Ishikawa (cell line): ENCODE measurements around the gene CFD.

Experiments used
- CEBPB ChIP-seq: IDR thresholded peaks from 2 replicates; pipeline ENCODE4 v1.6.1; 2012
- CREB1 ChIP-seq: IDR thresholded peaks from 2 replicates; pipeline ENCODE4 v1.6.1; 2012; ENCODE audit warnings: low read depth
- EGR1 ChIP-seq: IDR thresholded peaks from 2 replicates; pipeline ENCODE4 v1.6.1; 2012
- EP300 ChIP-seq: IDR thresholded peaks from 2 replicates; pipeline ENCODE4 v1.6.1; 2012; ENCODE audit warnings: borderline replicate concordance
- FOXM1 ChIP-seq: IDR thresholded peaks from 2 replicates; pipeline ENCODE4 v1.6.1; 2012; ENCODE audit warnings: low read depth, borderline replicate concordance
- NFIC ChIP-seq: IDR thresholded peaks from 2 replicates; pipeline ENCODE4 v1.6.1; 2012
- RAD21 ChIP-seq: IDR thresholded peaks from 2 replicates; pipeline ENCODE4 v1.6.1; 2012; ENCODE audit warnings: low read depth
- TAF1 ChIP-seq: IDR thresholded peaks from 2 replicates; pipeline ENCODE4 v1.6.1; 2012; ENCODE audit warnings: low read depth, mild to moderate bottlenecking
- TCF12 ChIP-seq: IDR thresholded peaks from 2 replicates; pipeline ENCODE4 v1.6.1; 2012; ENCODE audit warnings: low read depth
- TEAD4 ChIP-seq: IDR thresholded peaks from 2 replicates; pipeline ENCODE4 v1.6.1; 2012
- USF1 ChIP-seq: IDR thresholded peaks from 2 replicates; pipeline ENCODE4 v1.6.1; 2012
- YY1 ChIP-seq: IDR thresholded peaks from 2 replicates; pipeline ENCODE4 v1.6.1; 2012; ENCODE audit warnings: low read depth
- ZBTB7A ChIP-seq: IDR thresholded peaks from 2 replicates; pipeline ENCODE4 v1.6.1; 2012; ENCODE audit warnings: low read depth
- TF ChIP-seq, protein P1 (sequence below): IDR thresholded peaks from 2 replicates; pipeline ENCODE4 v1.6.1; 2012
- TF ChIP-seq, protein P2 (sequence below): IDR thresholded peaks from 2 replicates; pipeline ENCODE4 v1.6.1; 2012; ENCODE audit warnings: low read depth, mild to moderate bottlenecking

Gene CFD

DNA sequence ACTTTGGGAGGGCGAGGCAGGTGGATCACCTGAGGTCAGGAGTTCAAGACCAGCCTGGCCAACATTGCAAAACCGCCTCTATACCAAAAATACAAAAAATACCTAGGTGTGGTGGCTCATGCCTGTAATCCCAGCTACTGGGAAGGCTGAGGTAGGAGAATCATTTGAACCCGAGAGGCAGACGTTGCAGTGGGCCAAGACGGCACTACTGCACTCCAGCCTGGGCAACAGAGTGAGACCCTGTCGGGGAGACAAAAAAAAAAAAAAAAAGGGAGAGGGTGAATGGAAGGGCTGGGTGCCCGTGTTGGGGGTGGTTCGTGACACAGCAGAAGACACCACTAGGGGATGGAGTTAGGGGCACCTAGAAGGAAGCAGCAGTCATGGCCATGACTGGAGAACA is 10.8 kb downstream of the CFD start:
- TF ChIP-seq TCF12 (no peak), ZBTB7A (no peak), CEBPB (no peak), RAD21 (no peak), EGR1 (no peak), EP300 (no peak), USF1 (no peak)
- TF ChIP-seq, protein P1, sequence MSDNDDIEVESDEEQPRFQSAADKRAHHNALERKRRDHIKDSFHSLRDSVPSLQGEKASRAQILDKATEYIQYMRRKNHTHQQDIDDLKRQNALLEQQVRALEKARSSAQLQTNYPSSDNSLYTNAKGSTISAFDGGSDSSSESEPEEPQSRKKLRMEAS, result no peak
- TF ChIP-seq, protein P2, sequence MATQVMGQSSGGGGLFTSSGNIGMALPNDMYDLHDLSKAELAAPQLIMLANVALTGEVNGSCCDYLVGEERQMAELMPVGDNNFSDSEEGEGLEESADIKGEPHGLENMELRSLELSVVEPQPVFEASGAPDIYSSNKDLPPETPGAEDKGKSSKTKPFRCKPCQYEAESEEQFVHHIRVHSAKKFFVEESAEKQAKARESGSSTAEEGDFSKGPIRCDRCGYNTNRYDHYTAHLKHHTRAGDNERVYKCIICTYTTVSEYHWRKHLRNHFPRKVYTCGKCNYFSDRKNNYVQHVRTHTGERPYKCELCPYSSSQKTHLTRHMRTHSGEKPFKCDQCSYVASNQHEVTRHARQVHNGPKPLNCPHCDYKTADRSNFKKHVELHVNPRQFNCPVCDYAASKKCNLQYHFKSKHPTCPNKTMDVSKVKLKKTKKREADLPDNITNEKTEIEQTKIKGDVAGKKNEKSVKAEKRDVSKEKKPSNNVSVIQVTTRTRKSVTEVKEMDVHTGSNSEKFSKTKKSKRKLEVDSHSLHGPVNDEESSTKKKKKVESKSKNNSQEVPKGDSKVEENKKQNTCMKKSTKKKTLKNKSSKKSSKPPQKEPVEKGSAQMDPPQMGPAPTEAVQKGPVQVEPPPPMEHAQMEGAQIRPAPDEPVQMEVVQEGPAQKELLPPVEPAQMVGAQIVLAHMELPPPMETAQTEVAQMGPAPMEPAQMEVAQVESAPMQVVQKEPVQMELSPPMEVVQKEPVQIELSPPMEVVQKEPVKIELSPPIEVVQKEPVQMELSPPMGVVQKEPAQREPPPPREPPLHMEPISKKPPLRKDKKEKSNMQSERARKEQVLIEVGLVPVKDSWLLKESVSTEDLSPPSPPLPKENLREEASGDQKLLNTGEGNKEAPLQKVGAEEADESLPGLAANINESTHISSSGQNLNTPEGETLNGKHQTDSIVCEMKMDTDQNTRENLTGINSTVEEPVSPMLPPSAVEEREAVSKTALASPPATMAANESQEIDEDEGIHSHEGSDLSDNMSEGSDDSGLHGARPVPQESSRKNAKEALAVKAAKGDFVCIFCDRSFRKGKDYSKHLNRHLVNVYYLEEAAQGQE, result no peak

GRCh38 chr19:870963-871401 is 11.5 kb downstream of the CFD start:
- TF ChIP-seq FOXM1 (no peak), TAF1 (no peak), TCF12 (no peak), NFIC (peak; percentile 71)

- TF ChIP-seq CREB1 (no peak), EP300 (no peak), TEAD4 (no peak), NFIC (no peak), FOXM1 (no peak), ZBTB7A (no peak), TAF1 (no peak), TCF12 (no peak)
- TF ChIP-seq, protein P2, result no peak
- TF ChIP-seq, protein P1, result no peak
Measured at GRCh38 chr19:871446-872265, 12.2 kb downstream of the CFD start.

GRCh38 chr19:872266-872951 is 12.9 kb downstream of the CFD start:
- TF ChIP-seq, protein P1, result no peak
- TF ChIP-seq TCF12 (no peak), CEBPB (no peak), NFIC (no peak), CREB1 (no peak), FOXM1 (no peak)

DNA sequence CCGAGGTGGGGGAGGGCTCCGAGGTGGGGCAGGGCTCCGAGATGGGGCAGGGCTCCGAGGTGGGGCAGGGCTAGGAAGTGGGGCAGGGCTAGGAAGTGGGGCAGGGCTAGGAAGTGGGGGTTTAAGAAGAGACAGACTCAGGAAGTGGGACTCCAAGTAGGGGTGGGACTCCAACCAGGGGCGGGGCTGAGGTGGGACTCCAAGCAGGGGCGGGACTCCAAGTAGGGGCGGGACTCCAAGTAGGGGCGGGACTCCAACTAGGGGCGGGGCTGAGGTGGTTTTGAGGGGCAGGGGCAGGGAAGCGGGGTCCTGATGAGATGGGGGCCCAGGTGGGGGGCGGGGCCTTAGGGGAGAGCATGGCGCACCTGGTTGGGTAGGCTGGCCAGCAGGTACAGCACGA is 13.6 kb downstream of the CFD start:
- TF ChIP-seq FOXM1 (no peak), CREB1 (no peak), NFIC (no peak), TAF1 (no peak), RAD21 (no peak), EGR1 (no peak), TCF12 (no peak), ZBTB7A (no peak), EP300 (no peak), CEBPB (no peak), USF1 (no peak), YY1 (no peak), TEAD4 (no peak)
- TF ChIP-seq, protein P2, result no peak
- TF ChIP-seq, protein P1, result no peak
